ENCODE data around the gene DCTN2.

DCTN2 gene

DNA sequence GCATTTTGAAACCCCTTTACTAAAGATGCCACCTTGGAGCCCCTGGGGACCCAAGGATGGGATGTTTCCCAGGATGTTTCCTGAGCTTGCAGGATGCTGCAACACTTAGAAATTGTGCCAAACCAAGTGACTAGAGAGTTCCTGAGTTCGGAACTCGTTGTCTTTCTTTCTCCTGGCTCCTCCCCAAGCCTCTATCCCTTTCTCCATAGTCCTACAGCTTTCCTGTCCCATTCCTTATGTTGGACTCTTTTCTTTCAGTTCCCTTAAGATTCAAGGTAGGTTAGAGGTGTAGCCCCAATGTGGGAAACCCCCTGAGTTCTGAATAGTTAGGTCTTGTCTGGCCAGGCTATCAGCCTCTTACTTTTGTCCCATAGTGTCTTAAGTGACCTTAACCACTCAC is 1.5 kb upstream of the DCTN2 start:
- H3K9ac ChIP-seq (ENCODE audit: low read depth, low read length): no peak overlapping the region
- no peak overlapping the region for H3K4me3 ChIP-seq (ENCODE audit: low read length)
- peaks cover 39% of the 10 kb centered on the region for H3K4me1 ChIP-seq (ENCODE audit: insufficient read depth, low read length)
- H3K36me3 ChIP-seq (ENCODE audit: insufficient read depth, low read length): 0 out of 2 replicates have a peak, but pooled peaks cover 8% of the 10 kb centered on the region
- H3K27me3 ChIP-seq (ENCODE audit: insufficient read depth, low read length): peaks cover 25% of the 10 kb centered on the region; the same call in 1 of the 2 replicates
- H3K27ac ChIP-seq (ENCODE audit: low read depth, low read length): no peak overlapping the region
- H3K9me3 ChIP-seq (ENCODE audit: insufficient read depth, low read depth, low read length): no peaks in the 10 kb centered on the region
- 68% methylated on average over 2 of the region's 2 CpGs for WGBS

GRCh38 chr12:57548013-57548315 is 972 bp upstream of the DCTN2 start:
- 85% methylated on average over 2 of the region's 2 CpGs for WGBS
- Histone ChIP-seq H3K36me3 (ENCODE audit: insufficient read depth, low read length) (0 out of 2 replicates have a peak, but pooled peaks cover 8% of the 10 kb centered on the region), H3K27me3 (ENCODE audit: insufficient read depth, low read length) (peaks cover 25% of the 10 kb centered on the region; the same call in 1 of the 2 replicates), H3K9ac (ENCODE audit: low read depth, low read length) (no peak overlapping the region), H3K27ac (ENCODE audit: low read depth, low read length) (no peak overlapping the region), H3K4me1 (ENCODE audit: insufficient read depth, low read length) (peaks cover 36% of the 10 kb centered on the region), H3K4me3 (ENCODE audit: low read length) (no peak overlapping the region), H3K9me3 (ENCODE audit: insufficient read depth, low read depth, low read length) (no peaks in the 10 kb centered on the region)

DNA sequence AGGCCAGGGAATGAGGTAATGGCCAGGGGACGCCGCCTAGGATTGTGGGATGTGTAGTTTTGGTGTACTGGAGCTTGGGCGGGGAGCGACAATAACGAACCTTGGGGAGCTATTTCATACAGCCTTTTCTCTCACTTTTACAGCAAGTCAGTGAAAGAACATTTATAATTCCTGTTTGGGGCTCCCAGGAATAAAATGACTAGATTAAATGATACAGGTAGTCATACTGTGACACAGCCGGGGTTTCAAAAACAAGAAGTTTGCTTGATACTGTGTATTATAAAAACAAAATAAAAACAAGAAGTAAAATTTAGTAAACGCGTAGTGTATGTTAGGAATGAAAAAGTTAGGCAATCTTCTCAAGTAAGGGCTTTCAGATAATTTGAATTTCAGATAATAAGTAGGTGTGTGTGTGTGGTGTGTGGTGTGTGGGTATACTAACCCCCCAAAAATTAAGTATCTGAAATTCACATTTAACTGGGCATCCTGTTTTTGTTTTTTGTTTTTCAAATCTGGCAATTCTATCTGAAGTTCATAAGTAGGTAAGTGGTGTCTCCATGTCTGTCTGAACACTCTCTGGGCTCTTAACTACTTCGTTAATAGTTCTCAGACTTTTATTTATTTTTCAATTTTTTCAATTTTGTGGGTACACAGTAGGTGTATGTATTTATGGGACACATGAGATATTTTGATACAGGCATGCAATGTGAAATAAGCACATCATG is 458 bp upstream of the DCTN2 start:
- Histone ChIP-seq H3K4me3 (ENCODE audit: low read length) (peak overlapping the region; percentile 81), H3K27me3 (ENCODE audit: insufficient read depth, low read length) (peaks cover 25% of the 10 kb centered on the region; the same call in 1 of the 2 replicates), H3K9me3 (ENCODE audit: insufficient read depth, low read depth, low read length) (no peaks in the 10 kb centered on the region), H3K9ac (ENCODE audit: low read depth, low read length) (no peak overlapping the region), H3K36me3 (ENCODE audit: insufficient read depth, low read length) (0 out of 2 replicates have a peak, but pooled peaks cover 8% of the 10 kb centered on the region), H3K27ac (ENCODE audit: low read depth, low read length) (no peak overlapping the region), H3K4me1 (ENCODE audit: insufficient read depth, low read length) (peaks cover 32% of the 10 kb centered on the region)
- 34% methylated on average over 5 of the region's 9 CpGs for WGBS

GRCh38 chr12:57545809-57546437 is 1.1 kb downstream of the DCTN2 start:
- Histone ChIP-seq H3K4me3 (ENCODE audit: low read length) (peak overlapping the region; percentile 81), H3K27ac (ENCODE audit: low read depth, low read length) (no peak overlapping the region), H3K4me1 (ENCODE audit: insufficient read depth, low read length) (peaks cover 22% of the 10 kb centered on the region), H3K9ac (ENCODE audit: low read depth, low read length) (peak overlapping the region; percentile 84), H3K9me3 (ENCODE audit: insufficient read depth, low read depth, low read length) (no peaks in the 10 kb centered on the region), H3K27me3 (ENCODE audit: insufficient read depth, low read length) (peaks cover 25% of the 10 kb centered on the region; the same call in 1 of the 2 replicates), H3K36me3 (ENCODE audit: insufficient read depth, low read length) (peaks cover 22% of the 10 kb centered on the region)
- 59% methylated on average over 15 of the region's 15 CpGs for WGBS

GRCh38 chr12:57543581-57543980 is 3.4 kb downstream of the DCTN2 start:
- no peaks in the 10 kb centered on the region for H3K9me3 ChIP-seq (ENCODE audit: insufficient read depth, low read depth, low read length)
- H3K4me3 ChIP-seq (ENCODE audit: low read length): no peak overlapping the region
- H3K9ac ChIP-seq (ENCODE audit: low read depth, low read length): no peak overlapping the region
- peaks cover 11% of the 10 kb centered on the region; the same call in 1 of the 2 replicates for H3K27me3 ChIP-seq (ENCODE audit: insufficient read depth, low read length)
- H3K27ac ChIP-seq (ENCODE audit: low read depth, low read length): no peak overlapping the region
- WGBS: 93% methylated on average over 2 of the region's 2 CpGs
- H3K36me3 ChIP-seq (ENCODE audit: insufficient read depth, low read length): peaks cover 43% of the 10 kb centered on the region
- peaks cover 10% of the 10 kb centered on the region for H3K4me1 ChIP-seq (ENCODE audit: insufficient read depth, low read length)

DNA sequence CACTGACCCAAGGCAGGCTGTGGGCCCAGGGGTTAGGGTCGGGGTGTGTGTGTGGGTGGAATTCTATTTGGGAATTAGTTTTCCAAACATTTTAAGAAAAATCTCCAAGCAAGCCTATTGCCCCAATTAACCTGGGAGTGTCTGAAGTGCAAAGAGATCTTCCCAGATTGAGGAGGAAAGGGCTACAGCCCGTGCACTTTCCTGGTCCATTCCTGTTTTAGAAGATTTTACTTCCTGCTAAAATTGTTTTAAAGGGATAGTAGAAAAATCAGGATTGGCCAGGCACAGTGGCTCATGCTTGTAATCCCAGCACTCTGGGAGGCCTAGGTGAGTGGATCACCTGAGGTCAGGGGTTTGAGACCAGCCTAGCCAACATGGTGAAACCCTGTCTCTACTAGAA is 5.3 kb downstream of the DCTN2 start:
- H3K27ac ChIP-seq (ENCODE audit: low read depth, low read length): no peak overlapping the region
- H3K4me1 ChIP-seq (ENCODE audit: insufficient read depth, low read length): peaks cover 8% of the 10 kb centered on the region
- H3K27me3 ChIP-seq (ENCODE audit: insufficient read depth, low read length): no peaks in the 10 kb centered on the region
- peaks cover 51% of the 10 kb centered on the region for H3K36me3 ChIP-seq (ENCODE audit: insufficient read depth, low read length)
- H3K4me3 ChIP-seq (ENCODE audit: low read length): no peak overlapping the region
- H3K9me3 ChIP-seq (ENCODE audit: insufficient read depth, low read depth, low read length): no peaks in the 10 kb centered on the region
- H3K9ac ChIP-seq (ENCODE audit: low read depth, low read length): no peak overlapping the region
- WGBS: 93% methylated on average over 2 of the region's 2 CpGs

GRCh38 chr12:57541001-57541400 is 6.0 kb downstream of the DCTN2 start:
- peaks cover 51% of the 10 kb centered on the region for H3K36me3 ChIP-seq (ENCODE audit: insufficient read depth, low read length)
- 80% methylated on average over 2 of the region's 2 CpGs for WGBS
- no peak overlapping the region for H3K4me3 ChIP-seq (ENCODE audit: low read length)
- H3K4me1 ChIP-seq (ENCODE audit: insufficient read depth, low read length): peaks cover 10% of the 10 kb centered on the region; the same call in 1 of the 2 replicates
- no peaks in the 10 kb centered on the region for H3K9me3 ChIP-seq (ENCODE audit: insufficient read depth, low read depth, low read length)
- no peak overlapping the region for H3K27ac ChIP-seq (ENCODE audit: low read depth, low read length)
- no peaks in the 10 kb centered on the region for H3K27me3 ChIP-seq (ENCODE audit: insufficient read depth, low read length)
- no peak overlapping the region for H3K9ac ChIP-seq (ENCODE audit: low read depth, low read length)

GRCh38 chr12:57539134-57539768 is 7.7 kb downstream of the DCTN2 start:
- Histone ChIP-seq H3K27me3 (ENCODE audit: insufficient read depth, low read length) (no peaks in the 10 kb centered on the region), H3K9me3 (ENCODE audit: insufficient read depth, low read depth, low read length) (no peaks in the 10 kb centered on the region), H3K9ac (ENCODE audit: low read depth, low read length) (no peak overlapping the region), H3K27ac (ENCODE audit: low read depth, low read length) (no peak overlapping the region), H3K36me3 (ENCODE audit: insufficient read depth, low read length) (peaks cover 57% of the 10 kb centered on the region), H3K4me1 (ENCODE audit: insufficient read depth, low read length) (0 out of 2 replicates have a peak, but pooled peaks cover 6% of the 10 kb centered on the region), H3K4me3 (ENCODE audit: low read length) (no peak overlapping the region)
- 90% methylated on average over 5 of the region's 5 CpGs for WGBS

DNA sequence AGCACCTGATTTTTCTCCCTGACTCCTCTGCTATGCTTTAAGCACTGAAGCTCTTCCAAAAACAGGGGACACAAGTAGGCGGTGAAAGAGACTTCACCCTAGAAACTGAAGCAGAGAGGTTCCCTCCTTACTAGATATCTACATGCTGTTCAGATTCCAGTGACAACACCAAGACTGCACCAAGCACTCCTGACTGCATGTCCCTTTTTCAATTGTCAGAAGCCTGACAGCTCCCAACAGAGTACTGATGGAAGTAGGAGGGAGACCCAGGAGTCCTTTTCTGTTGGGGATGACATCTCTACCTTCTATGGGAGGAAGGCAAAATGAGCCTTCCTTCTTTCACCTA is 10.4 kb downstream of the DCTN2 start:
- no peak overlapping the region for H3K9ac ChIP-seq (ENCODE audit: low read depth, low read length)
- H3K4me1 ChIP-seq (ENCODE audit: insufficient read depth, low read length): 0 out of 2 replicates have a peak, but pooled peaks cover 6% of the 10 kb centered on the region
- H3K36me3 ChIP-seq (ENCODE audit: insufficient read depth, low read length): peaks cover 73% of the 10 kb centered on the region
- no peak overlapping the region for H3K4me3 ChIP-seq (ENCODE audit: low read length)
- WGBS: 96% methylated on average over 1 of the region's 1 CpG
- H3K27ac ChIP-seq (ENCODE audit: low read depth, low read length): no peak overlapping the region
- no peaks in the 10 kb centered on the region for H3K9me3 ChIP-seq (ENCODE audit: insufficient read depth, low read depth, low read length)
- H3K27me3 ChIP-seq (ENCODE audit: insufficient read depth, low read length): no peaks in the 10 kb centered on the region

DNA sequence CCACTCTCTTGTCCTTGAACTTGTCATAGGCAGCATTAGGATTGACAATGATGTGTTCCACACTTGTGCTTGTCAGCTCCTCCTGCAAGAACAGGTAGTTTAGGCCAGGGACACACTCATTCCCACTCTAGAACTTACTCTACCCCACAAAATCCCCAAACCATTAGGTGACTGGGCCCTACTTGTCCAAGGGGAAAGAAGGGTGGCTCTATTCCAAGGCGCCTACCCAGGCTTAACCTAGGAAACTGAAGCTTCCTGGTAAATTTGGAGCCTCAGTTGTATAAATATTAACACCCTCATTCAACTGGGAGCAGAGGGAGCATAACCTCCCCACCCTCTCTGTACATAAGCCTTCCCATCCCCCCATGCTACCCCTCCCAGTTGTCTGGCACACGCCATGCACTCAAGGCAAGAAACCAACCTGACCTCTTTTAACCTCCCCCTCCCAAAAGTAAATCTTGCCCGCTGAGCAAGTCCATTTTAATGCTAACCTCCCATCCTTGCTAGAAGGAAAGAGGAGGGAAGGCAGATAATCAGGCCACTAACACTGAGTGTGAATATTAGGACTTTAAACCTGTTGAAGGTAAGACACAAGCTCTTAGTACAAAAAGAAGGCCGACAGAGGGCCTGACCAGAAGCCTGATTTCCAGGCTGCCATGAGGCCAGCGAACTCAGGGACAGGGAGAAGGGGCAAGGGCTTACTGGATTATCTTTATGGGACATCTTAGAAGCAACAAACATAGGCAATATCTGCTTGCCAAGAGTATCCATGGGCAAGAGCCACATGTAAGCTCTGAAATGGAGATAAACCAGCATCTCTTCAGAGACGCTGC is 11.0 kb downstream of the DCTN2 start:
- H3K4me1 ChIP-seq (ENCODE audit: insufficient read depth, low read length): 0 out of 2 replicates have a peak, but pooled peaks cover 6% of the 10 kb centered on the region
- H3K27me3 ChIP-seq (ENCODE audit: insufficient read depth, low read length): no peaks in the 10 kb centered on the region
- H3K9me3 ChIP-seq (ENCODE audit: insufficient read depth, low read depth, low read length): no peaks in the 10 kb centered on the region
- WGBS: 63% methylated on average over 6 of the region's 6 CpGs
- H3K27ac ChIP-seq (ENCODE audit: low read depth, low read length): no peak overlapping the region
- H3K9ac ChIP-seq (ENCODE audit: low read depth, low read length): no peak overlapping the region
- peaks cover 74% of the 10 kb centered on the region for H3K36me3 ChIP-seq (ENCODE audit: insufficient read depth, low read length)
- H3K4me3 ChIP-seq (ENCODE audit: low read length): no peak overlapping the region

Measured in HUES64 (cell line).